Activated CD4-positive, alpha-beta memory T cell treated with anti-CD3 and anti-CD28 coated beads, Interleukin-2, amount 10 ng/mL, durations not matched to agents 7 days and 5 days (primary cell): ENCODE results near the gene BTNL3. TPM values are rescaled to one million over a fixed set of nuclear protein-coding genes. Genes with fewer than 3 reads are reported as not detected.

ENCODE experiments used
- CTCF ChIA-PET: fragments of 350-600 bp; sonication (Branson Sonifier 250); formaldehyde crosslinking; loops from one replicate; lab custom pipeline; 2021; ENCODE audit warnings: antibody characterized with exemption, inconsistent platforms; lab: Charles Lee
- POLR2A ChIA-PET: fragments of 350-600 bp; sonication (Branson Sonifier 250); formaldehyde crosslinking; loops from one replicate; lab custom pipeline; 2021; ENCODE audit warnings: antibody characterized with exemption; lab: Charles Lee
- DNase-seq: peaks from one replicate; pipeline ENCODE4 v3.0.0-alpha.2; 2020
- H3K27ac Mint-ChIP-seq: one replicate; pipeline ENCODE4 v1.8.0; 2021; ENCODE audit warnings: mild to moderate bottlenecking, mixed read lengths
- H3K27me3 Mint-ChIP-seq: one replicate; pipeline ENCODE4 v1.8.0; 2021; ENCODE audit warnings: mixed read lengths
- H3K36me3 Mint-ChIP-seq: one replicate; pipeline ENCODE4 v1.8.0; 2021; ENCODE audit warnings: low read depth, mixed read lengths
- H3K4me1 Mint-ChIP-seq: one replicate; pipeline ENCODE4 v1.8.0; 2021; ENCODE audit warnings: mixed read lengths
- H3K4me3 Mint-ChIP-seq: one replicate; pipeline ENCODE4 v1.8.0; 2021; ENCODE audit warnings: mild to moderate bottlenecking, mixed read lengths
- H3K9me3 Mint-ChIP-seq: one replicate; pipeline ENCODE4 v1.8.0; 2021; ENCODE audit warnings: mixed read lengths
- total RNA-seq, 2 experiments: library from RNA; stranded (reverse); gene quantifications; one replicate each; pipeline ENCODE4 v1.2.3, GENCODE V29; 2021

BTNL3 gene, protein sequence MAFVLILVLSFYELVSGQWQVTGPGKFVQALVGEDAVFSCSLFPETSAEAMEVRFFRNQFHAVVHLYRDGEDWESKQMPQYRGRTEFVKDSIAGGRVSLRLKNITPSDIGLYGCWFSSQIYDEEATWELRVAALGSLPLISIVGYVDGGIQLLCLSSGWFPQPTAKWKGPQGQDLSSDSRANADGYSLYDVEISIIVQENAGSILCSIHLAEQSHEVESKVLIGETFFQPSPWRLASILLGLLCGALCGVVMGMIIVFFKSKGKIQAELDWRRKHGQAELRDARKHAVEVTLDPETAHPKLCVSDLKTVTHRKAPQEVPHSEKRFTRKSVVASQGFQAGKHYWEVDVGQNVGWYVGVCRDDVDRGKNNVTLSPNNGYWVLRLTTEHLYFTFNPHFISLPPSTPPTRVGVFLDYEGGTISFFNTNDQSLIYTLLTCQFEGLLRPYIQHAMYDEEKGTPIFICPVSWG
- total RNA-seq = not detected

DNA sequence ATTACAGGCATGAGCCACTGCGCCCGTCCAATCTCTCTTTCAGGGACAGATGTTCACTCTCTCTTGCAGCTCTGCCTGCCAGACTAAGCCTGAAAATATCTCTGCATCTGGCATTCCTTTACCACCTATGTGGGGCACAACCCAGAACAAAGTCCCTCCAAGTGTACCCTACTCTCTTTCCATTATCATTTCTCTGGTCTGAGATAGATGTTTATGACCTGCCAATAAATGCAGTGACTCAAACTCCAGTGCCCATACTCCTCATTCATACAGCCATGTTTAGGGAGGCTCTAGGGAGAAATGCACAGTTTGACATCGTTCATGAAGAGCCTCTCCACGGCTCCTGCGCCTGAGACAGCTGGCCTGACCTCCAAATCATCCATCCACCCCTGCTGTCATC lies at the start of gene BTNL3:
Gene BTNL3, plus strand, starts transcription at position 255 of the 400 bp plus-strand sequence. CDS start 183 bp downstream, outside the sequence.
- H3K4me1 Mint-ChIP-seq = no peaks in the 10 kb centered on the region
- H3K27me3 Mint-ChIP-seq = peaks cover 25% of the 10 kb centered on the region
- H3K27ac Mint-ChIP-seq = no peak within 1 kb of the TSS
- H3K9me3 Mint-ChIP-seq = no peaks in the 10 kb centered on the region
- H3K4me3 Mint-ChIP-seq = no peak within 1 kb of the TSS
- ChIA-PET CTCF (no interaction called here), POLR2A (no interaction called here)
- DNase-seq = no peak
- no peaks in the 10 kb centered on the region for H3K36me3 Mint-ChIP-seq

DNA sequence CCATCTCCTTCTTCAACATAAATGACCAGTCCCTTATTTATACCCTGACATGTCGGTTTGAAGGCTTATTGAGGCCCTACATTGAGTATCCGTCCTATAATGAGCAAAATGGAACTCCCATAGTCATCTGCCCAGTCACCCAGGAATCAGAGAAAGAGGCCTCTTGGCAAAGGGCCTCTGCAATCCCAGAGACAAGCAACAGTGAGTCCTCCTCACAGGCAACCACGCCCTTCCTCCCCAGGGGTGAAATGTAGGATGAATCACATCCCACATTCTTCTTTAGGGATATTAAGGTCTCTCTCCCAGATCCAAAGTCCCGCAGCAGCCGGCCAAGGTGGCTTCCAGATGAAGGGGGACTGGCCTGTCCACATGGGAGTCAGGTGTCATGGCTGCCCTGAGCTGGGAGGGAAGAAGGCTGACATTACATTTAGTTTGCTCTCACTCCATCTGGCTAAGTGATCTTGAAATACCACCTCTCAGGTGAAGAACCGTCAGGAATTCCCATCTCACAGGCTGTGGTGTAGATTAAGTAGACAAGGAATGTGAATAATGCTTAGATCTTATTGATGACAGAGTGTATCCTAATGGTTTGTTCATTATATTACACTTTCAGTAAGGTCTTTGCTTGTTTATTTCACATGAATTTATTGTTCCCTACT lies 38.2 kb upstream of the BTNL3 start:
- CTCF ChIA-PET = no interaction called here
- no peak for DNase-seq
- no peaks in the 10 kb centered on the region for H3K9me3 Mint-ChIP-seq
- no peak overlapping the region for H3K27ac Mint-ChIP-seq
- H3K4me3 Mint-ChIP-seq = no peak overlapping the region
- H3K4me1 Mint-ChIP-seq = no peaks in the 10 kb centered on the region
- H3K36me3 Mint-ChIP-seq = no peaks in the 10 kb centered on the region
- H3K27me3 Mint-ChIP-seq = peaks cover 8% of the 10 kb centered on the region
- POLR2A ChIA-PET = no interaction called here

DNA sequence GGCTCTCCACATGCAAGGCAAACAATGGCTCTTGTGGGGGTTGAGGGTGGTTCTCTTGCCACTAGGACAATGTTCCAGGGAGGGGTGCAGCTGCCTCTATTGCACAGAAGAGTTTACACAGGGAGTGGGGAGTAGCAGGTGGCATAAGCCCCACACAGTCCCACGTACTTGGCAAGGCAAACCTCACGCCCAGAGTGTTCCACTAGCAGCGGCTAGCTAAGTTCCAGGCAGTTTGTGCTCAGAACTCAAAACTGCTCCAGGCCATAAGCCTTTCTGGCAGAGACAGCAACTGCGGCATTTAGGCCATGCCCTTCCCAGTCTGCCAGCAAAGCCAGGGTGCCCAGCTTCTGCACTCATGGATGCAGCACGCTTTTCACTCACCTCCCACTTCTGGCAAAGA lies 29.0 kb upstream of the BTNL3 start:
- no peak overlapping the region for H3K4me3 Mint-ChIP-seq
- peaks cover 21% of the 10 kb centered on the region for H3K27me3 Mint-ChIP-seq
- POLR2A ChIA-PET = no interaction called here
- DNase-seq = no peak
- peaks cover 2% of the 10 kb centered on the region for H3K4me1 Mint-ChIP-seq
- no peaks in the 10 kb centered on the region for H3K36me3 Mint-ChIP-seq
- no peaks in the 10 kb centered on the region for H3K9me3 Mint-ChIP-seq
- no peak overlapping the region for H3K27ac Mint-ChIP-seq
- CTCF ChIA-PET = interaction anchor here (0.7 kb wide), 1 partner anchor 256 kb away, joined by 3 read pairs; no protein-coding TSS in a partner anchor

DNA sequence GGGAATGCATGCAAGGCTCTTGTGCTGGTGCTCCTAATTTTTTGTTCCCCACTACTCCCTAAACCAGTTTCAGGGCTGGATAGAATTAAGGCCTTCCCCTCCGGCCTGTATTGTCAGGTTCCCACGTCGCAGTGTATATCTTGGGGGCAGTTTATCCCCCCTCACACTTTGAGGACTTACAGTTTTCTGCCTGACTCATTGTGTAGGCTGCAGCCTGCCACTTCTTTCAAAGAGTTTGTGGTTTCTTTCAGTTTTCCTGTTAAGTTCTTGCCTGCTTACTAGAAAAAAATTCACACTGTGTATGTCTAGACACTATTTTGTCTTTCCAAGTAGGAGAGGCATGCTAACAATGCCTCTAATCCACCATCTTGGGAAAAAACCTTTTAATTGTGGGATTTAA lies 28.4 kb upstream of the BTNL3 start:
- Mint-ChIP-seq H3K27ac (no peak overlapping the region), H3K4me3 (no peak overlapping the region), H3K9me3 (no peaks in the 10 kb centered on the region), H3K36me3 (no peaks in the 10 kb centered on the region), H3K27me3 (peaks cover 20% of the 10 kb centered on the region), H3K4me1 (peaks cover 2% of the 10 kb centered on the region)
- ChIA-PET CTCF (interaction anchor here (0.7 kb wide), 1 partner anchor 255 kb away, joined by 3 read pairs; no protein-coding TSS in a partner anchor), POLR2A (no interaction called here)
- no peak for DNase-seq

DNA sequence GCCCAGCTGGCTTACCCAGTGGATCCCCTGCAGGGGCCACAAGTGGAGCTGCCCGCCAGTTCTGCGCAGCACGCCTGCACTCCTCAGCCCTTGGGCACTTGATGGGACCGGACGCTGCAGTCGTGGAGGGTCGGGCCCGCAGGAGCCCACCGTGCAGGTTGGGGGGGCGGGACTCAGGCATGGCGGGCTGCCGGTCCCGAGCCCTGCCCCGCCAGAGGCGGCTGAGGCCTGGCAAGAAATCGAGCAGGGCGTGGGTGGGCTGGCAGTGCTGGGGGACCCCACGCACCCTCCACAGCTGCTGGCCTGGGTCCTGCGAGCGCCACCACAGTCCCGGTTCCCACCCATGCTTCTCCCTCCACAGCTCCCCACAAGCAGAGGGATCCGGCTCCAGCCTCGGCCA lies 19.2 kb upstream of the BTNL3 start:
- no peaks in the 10 kb centered on the region for H3K36me3 Mint-ChIP-seq
- DNase-seq = no peak
- no peaks in the 10 kb centered on the region for H3K4me1 Mint-ChIP-seq
- no peak overlapping the region for H3K4me3 Mint-ChIP-seq
- ChIA-PET POLR2A (no interaction called here), CTCF (no interaction called here)
- H3K27ac Mint-ChIP-seq = no peak overlapping the region
- no peaks in the 10 kb centered on the region for H3K9me3 Mint-ChIP-seq
- H3K27me3 Mint-ChIP-seq = peaks cover 4% of the 10 kb centered on the region

DNA sequence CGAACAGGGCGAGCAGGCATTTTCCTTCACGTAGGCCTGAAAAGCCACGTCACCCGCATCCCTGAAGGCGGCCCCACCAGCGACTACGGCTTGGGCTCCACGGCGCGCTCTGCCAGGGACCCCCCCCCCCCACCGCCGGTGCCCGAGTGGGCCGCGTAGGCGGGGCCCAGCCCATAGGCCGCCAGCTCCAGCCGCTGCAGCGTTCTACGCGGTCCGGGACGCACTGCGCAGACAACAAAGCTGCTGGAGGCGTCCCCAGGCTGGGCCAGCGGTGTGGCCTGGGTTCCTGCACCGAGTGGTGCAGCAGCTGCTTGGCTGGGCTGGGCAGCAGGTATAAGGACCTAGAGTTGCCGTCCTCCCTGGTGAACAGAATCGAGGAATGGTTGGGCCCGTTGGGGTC lies 18.3 kb upstream of the BTNL3 start:
- H3K27me3 Mint-ChIP-seq = peaks cover 4% of the 10 kb centered on the region
- H3K4me1 Mint-ChIP-seq = no peaks in the 10 kb centered on the region
- no peak for DNase-seq
- POLR2A ChIA-PET = no interaction called here
- CTCF ChIA-PET = no interaction called here
- H3K36me3 Mint-ChIP-seq = no peaks in the 10 kb centered on the region
- no peak overlapping the region for H3K27ac Mint-ChIP-seq
- no peaks in the 10 kb centered on the region for H3K9me3 Mint-ChIP-seq
- H3K4me3 Mint-ChIP-seq = no peak overlapping the region

DNA sequence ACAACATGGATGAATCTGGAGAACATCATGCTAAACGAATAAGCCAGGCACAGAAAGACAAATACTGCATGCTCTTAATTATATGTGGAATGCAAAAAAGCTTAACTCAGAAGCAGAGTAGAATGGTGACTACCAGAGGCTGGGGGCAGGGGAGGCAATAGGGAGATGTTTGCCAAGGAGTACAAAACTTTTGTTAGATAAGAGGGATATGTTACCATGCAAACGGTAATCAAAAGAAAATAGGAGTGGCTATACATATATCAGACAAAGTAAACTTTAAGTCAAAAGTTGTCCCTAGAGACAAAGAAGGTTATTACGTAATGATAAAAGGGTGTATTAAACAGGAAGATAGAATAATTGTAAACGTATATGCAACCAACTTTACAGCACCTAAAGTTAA lies 17.8 kb upstream of the BTNL3 start:
- no peak for DNase-seq
- no peaks in the 10 kb centered on the region for H3K36me3 Mint-ChIP-seq
- no peak overlapping the region for H3K4me3 Mint-ChIP-seq
- H3K4me1 Mint-ChIP-seq = no peaks in the 10 kb centered on the region
- no peaks in the 10 kb centered on the region for H3K9me3 Mint-ChIP-seq
- H3K27me3 Mint-ChIP-seq = peaks cover 4% of the 10 kb centered on the region
- CTCF ChIA-PET = no interaction called here
- POLR2A ChIA-PET = no interaction called here
- no peak overlapping the region for H3K27ac Mint-ChIP-seq

DNA sequence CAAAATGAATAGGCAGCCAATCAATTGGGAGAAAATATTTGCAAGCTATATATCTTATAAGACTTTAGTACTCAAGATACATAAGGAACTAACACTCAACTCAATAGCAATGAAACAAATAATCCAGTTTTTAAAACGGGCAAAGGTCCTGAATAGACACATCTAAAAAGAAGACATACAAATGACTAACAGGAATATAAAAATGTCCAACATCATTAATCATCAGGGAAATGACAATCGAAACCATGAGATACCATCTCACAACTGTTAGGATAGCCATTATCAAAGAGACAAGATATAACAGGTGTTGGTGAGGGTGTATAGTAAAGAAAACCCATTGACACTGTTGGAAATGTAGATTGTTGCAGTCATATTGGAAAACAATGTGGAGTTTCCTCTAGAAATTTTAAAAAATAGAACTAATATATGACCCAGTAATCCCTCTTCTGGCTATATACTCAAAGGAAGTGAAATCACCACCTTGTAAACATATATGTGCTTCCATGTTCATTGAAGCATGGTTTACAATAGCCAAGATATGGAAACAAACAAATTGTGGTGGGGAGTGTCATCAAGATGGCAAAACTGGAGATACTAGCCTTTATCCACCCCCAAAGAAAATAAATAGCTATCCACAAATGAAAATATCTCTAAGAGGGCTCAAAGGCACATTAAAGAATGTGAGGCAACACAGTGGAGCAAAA lies 13.9 kb upstream of the BTNL3 start:
- CTCF ChIA-PET = no interaction called here

DNA sequence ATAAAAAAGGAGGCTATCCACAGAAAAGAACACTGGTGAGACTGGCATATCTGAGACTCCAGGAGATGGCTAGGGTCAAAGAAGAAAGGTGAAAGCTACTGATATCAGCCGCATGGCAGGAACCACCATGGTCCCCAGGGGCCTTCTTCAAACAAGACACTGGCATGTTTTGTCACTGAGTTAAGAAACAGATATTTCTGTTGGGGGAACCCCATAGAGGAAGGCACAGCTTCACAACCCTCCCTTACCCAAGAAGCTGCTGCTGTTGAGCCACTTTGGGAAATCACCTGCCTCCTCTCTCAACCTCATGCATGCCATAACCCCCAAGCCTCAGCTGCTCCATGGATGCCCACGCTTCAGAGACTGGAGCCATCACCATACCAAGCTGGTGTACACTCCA lies 13.3 kb upstream of the BTNL3 start:
- ChIA-PET POLR2A (no interaction called here), CTCF (no interaction called here)
- Mint-ChIP-seq H3K27ac (no peak overlapping the region), H3K4me3 (no peak overlapping the region), H3K4me1 (no peaks in the 10 kb centered on the region), H3K9me3 (no peaks in the 10 kb centered on the region), H3K36me3 (no peaks in the 10 kb centered on the region), H3K27me3 (peaks cover 4% of the 10 kb centered on the region)
- DNase-seq = no peak

More for the DNA sequence above, 13.9 kb upstream of the BTNL3 start:
- Mint-ChIP-seq H3K36me3 (no peaks in the 10 kb centered on the region), H3K27ac (no peak overlapping the region), H3K9me3 (no peaks in the 10 kb centered on the region), H3K4me1 (no peaks in the 10 kb centered on the region), H3K27me3 (peaks cover 4% of the 10 kb centered on the region), H3K4me3 (no peak overlapping the region)
- POLR2A ChIA-PET = no interaction called here
- DNase-seq = no peak

DNA sequence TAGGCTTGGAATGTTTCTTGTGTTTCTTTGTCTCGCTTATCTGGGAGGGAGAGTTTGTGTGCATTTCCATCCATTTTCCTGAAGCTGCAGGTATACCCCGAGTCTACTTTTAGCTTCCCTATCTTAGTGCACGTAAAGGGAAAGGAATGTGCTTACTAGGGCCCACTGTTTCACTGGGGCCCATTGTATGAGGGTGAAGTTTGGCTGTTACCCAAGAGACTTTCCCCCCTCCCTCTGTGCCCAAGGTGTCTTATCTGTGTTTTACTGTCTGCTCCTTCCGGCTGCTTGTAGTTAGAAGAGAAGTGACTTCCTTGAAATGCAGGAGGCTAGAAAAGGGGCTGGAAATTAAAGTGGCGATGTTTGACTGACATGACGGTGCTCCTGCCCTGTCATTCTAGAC lies 12.1 kb upstream of the BTNL3 start:
- POLR2A ChIA-PET = no interaction called here
- CTCF ChIA-PET = no interaction called here
- no peak for DNase-seq

DNA sequence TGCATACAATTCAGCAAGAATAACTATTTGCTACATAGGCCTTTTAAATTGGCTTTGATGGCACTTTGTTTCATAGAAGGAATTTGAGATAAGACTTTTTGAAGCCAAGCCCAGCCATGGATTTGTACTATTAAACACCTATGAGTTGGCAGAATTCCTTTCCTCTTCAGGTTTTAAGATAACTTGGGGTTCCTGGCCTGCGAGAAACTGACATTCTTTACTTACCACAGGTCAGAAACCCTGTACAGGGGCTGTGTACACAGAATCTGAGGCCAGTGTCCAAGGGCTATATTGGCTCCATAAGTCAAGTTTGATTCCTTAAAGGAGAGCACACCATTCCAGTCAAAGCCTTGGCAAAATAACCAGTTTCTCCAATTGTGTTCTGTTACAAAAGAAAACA lies 10.8 kb upstream of the BTNL3 start:
- H3K27me3 Mint-ChIP-seq = peaks cover 10% of the 10 kb centered on the region
- CTCF ChIA-PET = no interaction called here
- DNase-seq = no peak
- no peak overlapping the region for H3K27ac Mint-ChIP-seq
- POLR2A ChIA-PET = no interaction called here
- no peak overlapping the region for H3K4me3 Mint-ChIP-seq
- H3K36me3 Mint-ChIP-seq = no peaks in the 10 kb centered on the region
- no peaks in the 10 kb centered on the region for H3K9me3 Mint-ChIP-seq
- no peaks in the 10 kb centered on the region for H3K4me1 Mint-ChIP-seq

More for the DNA sequence above, 12.1 kb upstream of the BTNL3 start:
- Mint-ChIP-seq H3K4me1 (no peaks in the 10 kb centered on the region), H3K27ac (no peak overlapping the region), H3K4me3 (no peak overlapping the region), H3K36me3 (no peaks in the 10 kb centered on the region), H3K9me3 (no peaks in the 10 kb centered on the region), H3K27me3 (peaks cover 5% of the 10 kb centered on the region)

DNA sequence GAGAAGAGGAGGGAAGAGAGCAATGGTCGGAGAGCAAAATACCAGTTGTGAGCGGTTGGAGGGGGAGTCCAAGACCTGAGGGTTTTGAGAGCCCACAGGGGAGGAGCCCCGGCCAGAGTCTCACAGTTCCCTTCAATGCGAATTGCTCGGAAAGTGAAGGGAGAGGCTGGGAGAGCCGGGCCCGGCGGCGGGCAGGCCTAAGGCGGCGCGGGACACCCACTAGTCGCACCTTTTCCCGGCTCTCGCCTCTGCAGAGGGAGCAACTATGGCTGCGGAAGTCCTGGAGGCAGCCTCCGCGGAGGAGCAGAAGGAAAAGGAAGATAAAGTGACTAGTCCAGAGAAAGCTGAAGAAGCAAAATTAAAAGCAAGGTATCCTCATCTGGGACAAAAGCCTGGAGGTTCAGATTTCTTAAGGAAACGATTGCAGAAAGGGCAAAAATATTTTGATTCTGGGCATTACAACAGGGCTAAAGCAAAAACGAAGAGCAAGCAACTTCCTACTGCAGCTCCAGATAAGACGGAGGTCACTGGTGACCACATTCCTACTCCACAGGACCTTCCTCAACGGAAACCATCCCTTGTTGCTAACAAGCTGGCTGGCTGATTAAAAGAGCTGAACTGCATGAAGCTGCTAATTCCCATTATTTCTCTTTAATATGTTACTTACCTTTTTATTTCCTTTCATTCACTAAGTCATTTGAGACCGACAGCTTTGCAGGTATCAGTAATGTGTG lies 6.5 kb upstream of the BTNL3 start:
- Mint-ChIP-seq H3K9me3 (no peaks in the 10 kb centered on the region), H3K4me1 (no peaks in the 10 kb centered on the region), H3K27me3 (peaks cover 24% of the 10 kb centered on the region), H3K36me3 (no peaks in the 10 kb centered on the region), H3K4me3 (no peak overlapping the region), H3K27ac (no peak overlapping the region)
- ChIA-PET POLR2A (no interaction called here), CTCF (no interaction called here)
- no peak for DNase-seq

DNA sequence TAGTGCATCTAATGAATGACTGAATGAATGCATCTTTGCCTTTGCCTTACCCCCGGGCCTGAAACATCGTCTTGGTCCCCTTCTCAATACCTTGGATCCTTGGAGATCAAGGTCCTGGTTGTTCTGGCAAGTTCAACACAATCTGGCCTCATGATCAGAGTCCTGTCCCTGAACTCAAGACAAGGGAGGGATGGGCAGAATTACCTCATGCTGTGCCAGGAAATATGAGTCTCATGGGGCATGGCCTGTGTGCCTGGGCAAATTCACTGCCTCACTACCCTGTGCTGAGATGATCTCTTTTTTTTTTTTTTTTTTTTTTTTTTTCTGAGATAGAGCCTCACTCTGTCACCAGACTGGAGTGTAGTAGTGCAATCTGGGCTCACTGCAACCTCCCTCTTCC lies 630 bp upstream of the BTNL3 start:
- Mint-ChIP-seq H3K27me3 (peaks cover 27% of the 10 kb centered on the region), H3K27ac (no peak overlapping the region), H3K4me3 (no peak overlapping the region), H3K4me1 (no peaks in the 10 kb centered on the region), H3K36me3 (no peaks in the 10 kb centered on the region), H3K9me3 (no peaks in the 10 kb centered on the region)
- ChIA-PET POLR2A (no interaction called here), CTCF (no interaction called here)
- DNase-seq = no peak
